Left lung (tissue), 10 donors: Measurements from ENCODE around the gene DAP. TPM values are rescaled to one million over a fixed set of nuclear protein-coding genes. Genes with fewer than 3 reads are reported as not detected.

Source experiments
- ATAC-seq: fragments of 200-7000 bp; cut with Tn5 transposase; one replicate; pipeline ENCODE4 v1.9.1; 2020; ENCODE audit warnings: moderate library complexity
- DNase-seq, 4 donors: peaks; one replicate each; pipeline ENCODE4 v3.0.0-alpha.2; 2013 to 2020
- H3K27ac ChIP-seq, 2 donors: fragments of 200-600 bp; sonication (generic) in 1 of 2; one replicate each; pipeline versions ENCODE4 v1.5.0 to v1.8.0; 2020 to 2021
- H3K27me3 ChIP-seq, 2 donors: fragments of 200-600 bp; sonication (generic) in 1 of 2; one replicate each; pipeline versions ENCODE4 v1.5.0 to v1.8.0; 2020 to 2021
- H3K36me3 ChIP-seq, 2 donors: fragments of 200-600 bp; sonication (generic) in 1 of 2; one replicate each; pipeline versions ENCODE4 v1.5.0 to v1.8.0; 2020 to 2021
- H3K4me1 ChIP-seq, 2 donors: fragments of 200-600 bp; one replicate each; pipeline ENCODE4 v1.8.0; 2021
- H3K4me3 ChIP-seq, 2 donors: fragments of 200-600 bp; sonication (generic) in 1 of 2; one replicate each; pipeline versions ENCODE4 v1.5.0 to v1.8.0; 2020 to 2021; ENCODE audit warnings: mild to moderate bottlenecking in 1 of 2
- H3K9me3 ChIP-seq, 2 donors: fragments of 200-600 bp; sonication (generic) in 1 of 2; one replicate each; pipeline versions ENCODE4 v1.5.0 to v1.8.0; 2020 to 2021
- CTCF ChIP-seq, 2 donors: fragments of 200-600 bp; sonication (generic) in 1 of 2; IDR thresholded peaks; one replicate each; pipeline versions ENCODE4 v1.5.0 to v1.8.0; 2021; ENCODE audit warnings: antibody characterized with exemption in 2 of 2
- intact Hi-C, 2 donors: fragments of 100-400 bp; cut with DNase I; formaldehyde crosslinking; loops; one replicate each; pipeline versions ENCODE4 v1.11.2 to v1.14.2; 2022
- polyA plus RNA-seq, 6 donors: library from polyadenylated mRNA; unstranded; fragments of 120-200 nt; gene quantifications; one replicate each; pipeline ENCODE4 v1.2.1, GENCODE V29; 2013; ENCODE audit not compliant: insufficient read length in 6 of 6
- total RNA-seq, 2 donors: library from RNA; stranded (reverse); fragmentation: NEBNext Ultra II Directional; extraction: Animal tissue kit (Norgen Biotek cat#: 25700); gene quantifications; one replicate each; pipeline ENCODE4 v1.2.1, GENCODE V29; 2021
- donor health status: DM: no; HTN: yes; CAD: no.
- donor health status: DM: no; HTN: no; CAD: no.

Gene DAP
- total and polyA plus RNA-seq, 8 donors = 78.5 to 125 (median 107) TPM

- no peak for DNase-seq
- no peaks in the 10 kb centered on the region for H3K27me3 ChIP-seq
- H3K9me3 ChIP-seq = peaks cover 0 to 2% of the 10 kb centered on the region in 2 donors
- intact Hi-C loops = no loop called here
- H3K4me1 ChIP-seq = peaks cover 6 to 24% of the 10 kb centered on the region in 2 donors
- no peak for TF ChIP-seq CTCF (IDR thresholded peaks at IDR 0.05)
- no peak for ATAC-seq
- peaks cover 0 to 75% of the 10 kb centered on the region in 2 donors for H3K36me3 ChIP-seq
- no peak overlapping the region for H3K4me3 ChIP-seq
- no peak overlapping the region for H3K27ac ChIP-seq
These were observed 17.1 kb downstream of the DAP start for GRCh38 chr5:10743951-10744350.

GRCh38 chr5:10743526-10743925 is 17.5 kb downstream of the DAP start:
- Histone ChIP-seq H3K9me3 (peaks cover 0 to 2% of the 10 kb centered on the region in 2 donors), H3K4me1 (peaks cover 6 to 24% of the 10 kb centered on the region in 2 donors), H3K27me3 (no peaks in the 10 kb centered on the region), H3K36me3 (peaks cover 0 to 75% of the 10 kb centered on the region in 2 donors), H3K27ac (no peak overlapping the region), H3K4me3 (no peak overlapping the region)
- no peak for TF ChIP-seq CTCF (IDR thresholded peaks at IDR 0.05)
- intact Hi-C loops = no loop called here
- ATAC-seq (no peak), DNase-seq (no peak)

GRCh38 chr5:10741661-10742060 is 19.4 kb downstream of the DAP start:
- DNase-seq = no peak
- no peak overlapping the region for H3K27ac ChIP-seq
- intact Hi-C loops = no loop called here
- H3K4me1 ChIP-seq = peaks cover 6 to 16% of the 10 kb centered on the region in 2 donors
- H3K9me3 ChIP-seq = peaks cover 0 to 2% of the 10 kb centered on the region in 2 donors
- no peak for ATAC-seq
- no peaks in the 10 kb centered on the region for H3K27me3 ChIP-seq
- peaks cover 0 to 58% of the 10 kb centered on the region in 2 donors for H3K36me3 ChIP-seq
- no peak for TF ChIP-seq CTCF (IDR thresholded peaks at IDR 0.05)
- H3K4me3 ChIP-seq = no peak overlapping the region

GRCh38 chr5:10740384-10740783 is 20.6 kb downstream of the DAP start:
- Histone ChIP-seq H3K27ac (no peak overlapping the region), H3K4me1 (peaks cover 6 to 17% of the 10 kb centered on the region in 2 donors), H3K27me3 (no peaks in the 10 kb centered on the region), H3K9me3 (peaks cover 0 to 2% of the 10 kb centered on the region in 2 donors), H3K4me3 (no peak overlapping the region), H3K36me3 (peaks cover 0 to 45% of the 10 kb centered on the region in 2 donors)
- no peak for DNase-seq
- no peak for ATAC-seq
- intact Hi-C loops = no loop called here
- TF ChIP-seq CTCF (IDR thresholded peaks at IDR 0.05) = no peak

- Histone ChIP-seq H3K4me3 (no peak overlapping the region), H3K36me3 (peaks cover 0 to 26% of the 10 kb centered on the region in 2 donors), H3K4me1 (peaks cover 4 to 20% of the 10 kb centered on the region in 2 donors), H3K27me3 (no peaks in the 10 kb centered on the region), H3K27ac (no peak overlapping the region), H3K9me3 (peaks cover 0 to 2% of the 10 kb centered on the region in 2 donors)
- DNase-seq = no peak
- ATAC-seq = no peak
- TF ChIP-seq CTCF (IDR thresholded peaks at IDR 0.05) = no peak
- intact Hi-C loops = no loop called here
These were observed 23.2 kb downstream of the DAP start for GRCh38 chr5:10737880-10738279.
